HG03103 (cell line): ENCODE results near the gene SIN3A.
"Not testable (repeated sequence)": the region's sequence is repeated elsewhere in the genome, so short reads cannot be mapped to it uniquely, and the experiment has no call there.

Experiments
- ATAC-seq: cut with Tn5 transposase; IDR thresholded peaks from one replicate; pipeline ENCODE4 v1.9.1; 2021; ENCODE audit warnings: low read depth; ENCODE audit not compliant: unreplicated experiment

Gene SIN3A

DNA sequence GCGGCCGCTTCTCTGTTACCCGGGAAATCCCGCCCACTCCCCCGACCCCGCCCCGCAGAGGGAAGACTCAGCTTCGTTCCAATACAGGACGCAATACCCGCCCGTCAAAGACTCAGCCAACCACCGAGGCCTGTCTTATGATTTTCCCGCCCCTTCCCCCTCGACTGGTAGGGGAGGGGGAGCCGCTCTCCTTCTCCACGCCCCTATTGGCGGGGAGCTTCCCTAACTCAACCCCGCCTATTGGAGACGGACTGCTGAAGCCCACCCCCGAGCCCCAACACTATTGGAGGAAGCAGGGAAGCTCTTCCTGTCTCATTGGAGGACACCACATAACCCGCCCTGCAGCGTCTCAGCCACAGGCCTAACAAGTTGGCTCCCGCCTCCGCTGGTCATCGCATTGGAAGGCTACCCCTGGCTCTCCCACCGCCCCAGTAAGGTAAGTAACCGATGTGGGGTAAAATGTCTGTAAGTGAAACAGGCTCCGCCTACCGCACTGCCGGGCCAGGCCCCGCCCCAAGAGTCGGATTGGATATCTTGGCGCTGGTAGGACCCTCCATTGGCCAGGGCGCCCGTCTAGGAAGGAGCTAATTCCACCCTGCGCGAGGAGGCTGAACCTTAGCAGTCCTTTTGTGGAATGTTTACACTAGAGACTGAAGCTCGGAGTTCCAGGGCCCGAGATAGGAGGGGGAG is at the start of gene SIN3A:
Gene SIN3A (minus strand): TSS at position 17 of the 690 bp plus-strand sequence. CDS start 21,315 bp downstream, outside the sequence.
- ATAC-seq: peak; percentile 37

DNA sequence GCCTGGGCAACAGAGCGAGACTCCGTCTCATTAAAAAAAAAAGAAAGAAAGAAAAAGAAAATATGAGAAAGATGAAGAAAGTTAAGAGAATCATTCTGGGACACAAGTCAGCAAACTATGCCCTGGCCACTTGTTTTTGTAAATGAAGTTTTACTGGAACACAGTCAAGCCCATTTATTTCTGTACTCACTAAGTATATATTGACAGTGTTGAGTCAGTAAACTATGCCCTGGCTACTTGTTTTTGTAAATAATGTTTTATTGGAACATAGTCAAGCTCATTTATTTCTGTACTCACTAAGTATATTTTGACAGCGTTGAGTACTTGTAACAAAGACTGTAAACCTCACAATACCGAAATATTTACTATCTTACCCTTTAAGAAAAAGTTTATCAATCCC is 42.2 kb upstream of the SIN3A start:
- no peak for ATAC-seq

DNA sequence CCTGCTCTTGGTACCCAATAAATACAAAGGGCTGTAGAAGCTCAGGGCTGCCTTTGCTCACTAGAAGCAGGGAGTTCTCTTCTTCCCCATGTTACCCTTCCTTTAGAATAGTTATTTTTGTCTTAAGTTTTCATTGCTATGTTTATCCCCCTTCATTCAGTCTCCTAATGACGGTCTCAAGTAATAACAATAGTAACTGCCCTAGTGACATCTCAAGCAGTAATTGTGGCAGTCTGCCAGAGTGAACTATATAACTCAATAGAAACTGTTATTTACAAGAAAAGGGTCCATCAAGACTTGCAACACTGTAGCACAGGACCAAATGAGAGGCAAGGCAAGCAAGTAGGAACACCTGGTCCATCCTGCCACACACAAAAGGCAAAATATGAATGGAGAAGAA is 32.5 kb upstream of the SIN3A start:
- no peak for ATAC-seq

DNA sequence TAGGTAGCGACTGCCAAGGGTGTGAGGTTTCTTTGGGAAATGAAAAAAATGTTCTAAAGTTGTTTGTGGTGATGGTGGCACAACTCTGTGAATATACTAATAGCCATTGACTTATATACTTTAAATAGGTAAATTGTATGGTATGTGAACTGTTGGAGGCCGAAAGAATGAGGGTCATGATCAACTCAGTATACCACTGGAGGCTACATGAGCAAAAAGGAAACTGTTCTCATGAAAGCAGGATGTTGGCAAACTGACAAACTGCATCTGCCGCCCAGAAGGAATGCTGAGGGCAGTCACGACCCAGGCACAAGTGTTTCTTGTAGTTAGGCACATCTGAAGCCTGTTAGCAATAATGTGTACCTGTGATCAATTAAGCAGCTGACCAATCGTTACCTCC is 32.1 kb upstream of the SIN3A start:
- ATAC-seq: not testable (repeated sequence)

DNA sequence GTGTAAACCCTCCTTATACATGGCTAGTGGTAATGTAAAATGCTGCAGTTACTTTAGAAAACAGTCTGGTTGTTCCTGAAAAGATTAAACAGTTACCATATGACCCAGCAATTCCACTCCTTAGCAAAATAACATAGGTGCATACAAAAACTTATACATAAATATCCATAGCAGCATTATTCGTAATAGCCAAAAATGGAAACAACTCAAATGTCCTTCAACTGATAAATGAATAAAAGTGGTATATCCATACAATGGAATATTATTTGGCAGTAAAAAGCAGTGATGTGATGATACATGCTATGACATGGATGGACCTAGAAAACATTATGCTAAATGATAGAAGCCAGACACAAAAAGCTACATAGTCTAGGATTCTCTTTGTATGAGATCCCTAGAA is 31.6 kb upstream of the SIN3A start:
- no peak for ATAC-seq

DNA sequence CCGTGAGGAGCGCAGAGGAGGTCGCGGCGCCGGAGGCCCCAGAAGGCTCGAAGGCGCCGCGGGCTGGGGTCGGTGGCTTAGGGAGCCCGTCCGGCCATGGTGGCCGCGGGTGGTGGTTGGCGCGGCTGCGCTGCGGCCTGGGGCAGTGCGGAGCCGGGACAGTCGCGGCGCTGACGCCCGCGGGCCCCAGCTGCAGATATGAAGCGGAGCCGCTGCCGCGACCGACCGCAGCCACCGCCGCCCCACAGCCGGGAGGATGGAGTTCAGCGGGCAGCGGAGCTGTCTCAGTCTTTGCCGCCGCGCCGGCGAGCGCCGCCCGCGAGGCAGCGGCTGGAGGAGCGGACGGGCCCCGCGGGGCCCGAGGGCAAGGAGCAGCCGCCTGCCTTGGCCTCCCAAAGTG is 29.0 kb upstream of the SIN3A start:
- ATAC-seq: not testable (repeated sequence)

DNA sequence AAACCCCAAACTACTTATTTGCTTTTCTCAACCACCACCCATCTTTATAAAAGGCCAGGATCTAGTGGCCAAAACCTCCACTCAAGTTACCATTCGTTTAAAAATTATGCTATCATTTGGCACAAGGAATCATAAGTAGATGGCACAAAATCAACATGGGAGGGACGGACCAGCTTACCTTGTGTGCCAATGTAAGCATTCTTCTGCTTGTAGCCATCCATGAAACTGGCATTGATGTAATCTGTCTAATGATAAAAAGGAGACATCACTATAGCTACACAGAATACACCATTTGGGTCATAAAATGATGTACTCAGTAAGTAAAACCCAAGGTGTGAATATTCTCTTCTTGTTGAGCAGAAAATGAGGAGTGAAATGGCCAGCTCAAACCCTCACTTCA is 28.2 kb upstream of the SIN3A start:
- no peak for ATAC-seq

DNA sequence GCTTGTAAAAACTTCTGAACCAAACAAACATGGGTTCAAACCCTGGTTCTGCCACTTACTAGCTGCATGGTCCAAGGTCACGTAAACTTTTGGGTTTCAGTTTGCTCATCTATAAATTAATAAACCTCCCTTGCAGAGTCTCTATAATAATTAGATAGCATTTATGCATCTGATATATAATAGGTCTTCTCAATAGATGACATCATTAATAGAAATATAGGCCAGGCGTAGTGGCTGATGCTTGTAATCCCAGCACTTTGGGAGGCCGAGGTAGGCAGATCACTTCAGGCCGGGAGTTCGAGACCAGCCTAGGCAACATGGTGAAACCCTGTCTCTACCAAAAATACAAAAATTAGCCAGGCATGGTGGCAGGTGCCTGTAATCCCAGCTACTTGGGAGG is 25.6 kb upstream of the SIN3A start:
- not testable (repeated sequence) for ATAC-seq

DNA sequence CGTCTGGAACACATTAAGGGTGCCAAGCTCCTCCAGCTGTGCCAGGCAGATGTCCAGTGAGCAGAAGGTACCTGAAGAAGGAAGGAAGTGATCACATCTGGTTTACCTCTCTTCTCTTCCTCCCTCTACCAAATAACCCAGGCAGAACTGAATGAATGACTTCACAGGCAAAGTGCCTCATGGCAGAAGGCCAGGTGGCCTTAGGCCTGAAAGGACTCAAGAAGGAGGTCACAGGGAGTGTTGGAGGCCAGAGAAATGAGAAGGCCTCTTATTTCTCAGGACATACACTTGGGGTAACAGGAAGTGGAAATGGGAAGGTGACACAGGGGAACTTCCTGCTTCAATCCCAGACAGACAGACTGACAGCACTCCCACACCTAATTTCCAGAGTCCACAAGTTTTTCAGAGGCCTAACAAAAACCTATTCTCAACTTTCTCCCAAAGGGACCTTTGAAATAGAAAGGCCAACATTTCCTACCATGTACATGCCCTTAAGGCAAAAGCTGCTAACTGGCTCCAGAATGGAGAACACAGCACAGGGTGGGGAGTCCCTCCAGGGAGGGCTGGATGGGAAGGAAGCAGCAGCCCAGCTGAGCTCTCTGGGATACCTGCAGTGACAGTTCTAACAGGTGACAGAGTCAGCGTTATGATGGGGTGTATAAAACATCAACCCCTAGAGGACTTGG is 17.6 kb upstream of the SIN3A start:
- ATAC-seq: no peak

DNA sequence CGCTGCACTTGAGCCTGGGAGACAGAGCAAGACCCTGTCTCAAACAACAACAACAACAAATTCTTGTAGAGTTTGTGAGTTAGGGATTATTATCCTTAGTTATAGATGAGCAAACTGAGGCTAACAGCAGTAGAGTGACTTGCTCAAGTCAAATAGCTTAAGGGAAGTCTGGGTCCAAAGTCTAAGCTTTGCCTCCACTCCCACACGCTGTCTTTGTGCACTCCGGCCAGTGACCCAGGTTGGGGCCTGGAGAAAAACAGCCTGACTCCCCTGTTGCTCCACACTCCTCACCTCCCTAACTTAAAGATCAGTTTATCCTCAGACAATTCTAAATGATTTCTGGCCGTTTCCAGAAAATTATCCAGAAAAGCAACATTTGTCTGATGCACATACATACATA is 9.2 kb upstream of the SIN3A start:
- ATAC-seq: no peak

DNA sequence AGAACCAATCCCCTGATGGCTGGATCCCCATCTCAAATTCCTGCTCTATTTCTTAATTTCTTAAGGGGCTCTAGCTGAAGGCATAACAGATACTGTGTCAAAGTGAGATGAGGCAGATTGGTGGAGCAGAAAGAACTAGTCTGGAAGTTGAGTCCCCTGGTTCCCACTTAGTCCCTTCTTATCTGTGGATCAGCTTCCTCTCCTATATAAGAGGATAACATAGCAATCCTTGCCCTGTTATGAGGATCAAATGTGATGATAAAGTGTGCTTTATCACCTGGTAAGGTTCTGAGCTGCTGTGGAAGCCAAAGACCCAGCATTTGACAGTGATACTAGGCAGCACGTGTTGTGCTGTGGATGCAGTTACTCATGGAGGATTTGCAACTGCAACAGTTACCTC is 8.1 kb upstream of the SIN3A start:
- ATAC-seq: no peak

DNA sequence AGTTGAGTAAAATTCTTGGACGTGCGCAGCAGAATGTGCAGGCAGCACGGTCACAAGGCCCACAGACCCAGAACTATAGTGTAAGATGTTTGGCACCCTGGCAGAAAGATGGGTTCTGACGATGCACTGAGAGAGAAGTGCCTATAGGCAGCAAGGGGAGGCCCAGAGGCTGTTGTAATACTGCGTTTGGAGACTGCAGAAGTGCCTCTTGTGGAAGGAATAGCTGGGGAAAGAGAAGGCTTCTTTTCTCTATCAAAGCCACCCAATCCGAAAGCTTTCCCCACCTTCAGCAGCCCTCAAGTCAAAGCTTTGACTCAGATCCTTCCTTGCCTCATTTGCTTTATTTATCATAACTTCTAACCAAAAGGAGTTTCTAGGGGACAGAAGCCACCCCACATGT is 5.2 kb upstream of the SIN3A start:
- no peak for ATAC-seq

DNA sequence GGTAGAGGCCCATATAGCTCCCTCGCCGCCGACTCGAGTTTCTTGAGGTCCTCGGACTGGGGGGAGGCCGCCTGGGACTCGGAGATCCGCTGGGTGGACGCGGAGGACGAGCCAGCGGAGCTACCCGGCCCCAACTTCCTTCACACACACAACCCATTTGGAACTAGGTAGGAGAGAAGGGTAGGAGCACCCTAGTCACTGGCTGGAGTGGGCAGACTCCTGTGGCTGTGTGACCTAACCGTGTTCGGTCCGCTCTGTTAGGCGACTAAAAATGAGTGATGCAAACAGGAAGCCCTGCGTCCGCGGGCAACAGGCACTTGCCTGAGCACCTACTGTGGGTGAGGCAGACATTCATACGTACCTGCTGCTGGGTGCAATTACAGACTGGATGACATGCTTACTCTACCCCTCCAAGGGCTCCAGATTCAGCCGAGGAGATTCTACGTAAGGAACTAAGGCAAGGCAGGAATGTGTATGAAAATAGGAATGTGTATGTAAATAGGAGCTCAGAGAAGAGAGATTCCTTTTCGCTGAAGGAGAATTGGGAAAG is 4.6 kb upstream of the SIN3A start:
- ATAC-seq: no peak

DNA sequence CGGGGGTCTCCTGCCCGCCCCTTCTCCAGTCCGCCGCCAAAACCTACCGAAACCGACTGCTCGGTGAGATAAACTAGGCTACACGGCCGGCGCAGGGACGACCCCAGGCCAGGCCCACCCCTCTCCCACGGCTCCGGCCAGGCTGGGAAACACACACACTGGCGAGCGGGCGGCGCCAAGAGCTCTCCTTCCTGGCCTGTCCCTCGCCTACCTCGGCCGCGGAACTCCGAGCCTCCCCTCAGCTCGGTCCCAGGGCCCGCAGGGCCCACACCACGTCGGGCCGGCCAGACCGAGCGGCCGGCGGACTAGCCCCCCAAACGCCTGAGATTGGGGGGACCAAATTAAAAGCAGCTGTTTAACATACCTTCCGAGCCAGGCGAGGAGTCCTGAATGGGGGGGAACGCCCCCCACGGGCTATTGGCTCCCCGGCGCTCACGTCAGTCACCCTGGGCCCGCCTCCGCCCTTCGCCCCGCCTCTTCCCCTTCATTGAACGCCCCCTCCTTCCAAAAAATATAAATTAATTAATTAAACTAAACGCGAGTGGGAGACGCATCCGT is 4.0 kb upstream of the SIN3A start:
- ATAC-seq: no peak

DNA sequence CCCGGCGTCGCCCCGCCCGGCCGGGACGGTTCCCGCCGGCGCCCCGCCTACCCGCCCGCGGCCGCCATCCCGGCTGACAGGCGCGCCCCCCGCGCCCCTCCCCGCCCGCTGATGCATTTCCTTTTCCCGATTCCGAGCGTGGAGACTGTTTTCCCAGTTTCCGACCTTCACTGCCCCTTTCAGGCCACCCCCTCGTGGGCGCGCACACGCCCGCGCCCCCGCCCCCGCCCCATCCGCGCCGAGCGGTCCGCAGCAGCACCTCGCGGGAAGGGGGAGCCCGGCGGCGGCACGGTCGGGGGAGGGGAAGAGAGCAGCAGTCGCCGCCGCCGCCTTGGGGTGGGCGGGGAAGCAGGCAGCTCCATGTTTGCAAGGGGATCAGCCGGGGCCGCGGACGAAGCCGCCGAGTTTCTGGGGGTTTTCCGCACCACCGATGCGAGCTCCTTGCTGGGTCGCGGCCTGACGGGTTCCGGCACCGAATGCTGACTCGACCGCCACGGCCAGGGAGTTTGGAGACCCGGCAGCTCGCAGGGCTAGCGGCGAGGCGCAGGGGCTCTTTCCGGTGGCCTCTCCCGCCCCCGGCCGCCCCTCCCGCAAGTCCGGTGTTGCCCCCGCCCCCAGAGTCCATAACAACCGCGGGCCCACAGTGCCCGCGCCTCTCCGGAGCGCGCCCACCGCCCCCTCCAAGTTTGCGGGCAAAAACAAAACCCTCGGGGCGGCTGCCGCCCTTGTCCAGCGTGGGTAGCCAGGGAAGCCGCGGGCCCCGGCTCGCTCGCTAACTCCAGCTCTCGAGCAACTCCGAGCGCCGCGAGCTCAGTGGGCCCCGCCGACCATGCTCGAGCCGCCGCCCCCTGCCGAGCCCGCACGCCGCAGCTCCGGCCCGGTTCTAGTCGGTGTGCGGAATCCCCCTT is 3.2 kb upstream of the SIN3A start:
- no peak for ATAC-seq

DNA sequence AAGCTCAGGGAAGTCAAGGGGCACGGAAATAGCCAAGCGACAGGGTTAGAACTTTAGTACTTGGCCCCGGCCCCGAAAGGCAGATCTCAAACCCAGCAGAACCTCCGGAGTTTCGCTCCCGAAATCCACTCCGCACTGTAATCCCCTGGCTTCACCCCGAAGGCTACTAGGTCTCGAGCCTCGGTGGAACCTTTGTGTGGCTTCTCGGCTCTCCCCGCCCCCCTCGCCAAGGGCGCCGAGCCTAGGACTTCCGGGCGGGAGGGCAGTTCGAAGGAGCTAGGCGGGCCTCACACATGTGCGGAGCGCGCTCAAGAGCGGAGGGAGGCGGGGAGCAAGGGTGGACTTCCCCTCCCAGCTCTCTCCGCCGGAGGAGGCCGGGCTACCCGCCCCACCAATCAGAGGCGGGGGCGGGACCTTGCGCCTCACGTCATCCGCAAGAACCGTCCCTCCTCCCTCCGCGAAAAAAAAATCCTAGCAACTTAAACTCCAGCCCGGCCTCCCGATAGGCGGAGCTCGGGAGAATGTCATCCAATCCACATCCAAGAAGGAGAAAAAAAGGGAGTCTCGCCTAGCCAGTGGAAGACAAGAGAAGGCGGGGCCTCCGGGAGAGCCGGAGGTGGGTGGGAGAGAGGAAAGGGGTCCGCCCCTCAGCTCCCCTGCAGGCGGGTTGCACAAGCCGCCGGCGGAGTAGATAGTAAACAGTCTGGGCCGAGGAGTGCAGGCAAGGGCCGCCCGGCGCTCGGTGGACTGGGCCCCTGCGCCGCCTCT is 2.4 kb upstream of the SIN3A start:
- ATAC-seq: peak; percentile 31

DNA sequence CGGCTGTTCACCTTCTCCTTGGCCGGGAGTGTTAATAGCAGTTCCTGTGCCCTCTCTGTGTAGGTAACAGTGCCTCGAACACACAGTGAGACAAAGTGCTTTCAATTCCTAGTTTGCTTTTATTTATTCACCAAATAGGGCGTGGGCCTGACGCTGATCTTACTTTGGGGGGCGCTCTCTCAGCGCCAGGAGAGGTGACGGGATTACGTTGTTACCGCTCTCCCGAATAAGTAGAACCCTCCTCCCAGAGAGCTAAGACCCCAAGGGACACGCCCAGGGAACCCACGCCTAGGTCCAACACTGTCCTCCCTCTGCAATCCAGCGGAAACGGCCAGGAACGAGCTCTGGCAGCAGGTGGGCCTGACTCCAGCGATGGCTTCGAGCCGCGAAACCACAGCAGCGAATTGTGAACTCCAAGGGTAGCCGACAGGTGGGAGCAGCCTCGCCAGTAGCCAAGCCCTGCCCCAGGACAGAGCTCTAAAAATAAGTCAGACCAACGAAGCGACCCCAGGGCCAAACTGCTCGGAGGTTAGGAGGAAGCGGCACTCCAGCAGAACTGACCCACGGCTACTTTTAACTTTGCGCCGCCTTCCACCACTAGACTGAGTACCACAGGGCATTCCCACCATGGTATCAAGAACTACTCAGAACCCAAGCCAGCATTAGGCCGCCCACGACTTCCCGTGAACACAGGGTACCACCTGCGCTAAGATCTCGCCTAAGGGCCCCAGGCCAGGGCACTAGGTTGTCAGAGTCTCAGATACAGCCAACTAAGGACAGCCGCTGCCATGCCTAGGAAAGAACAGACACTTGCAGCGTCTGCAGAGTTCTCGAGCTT is 1.6 kb upstream of the SIN3A start:
- ATAC-seq: no peak

DNA sequence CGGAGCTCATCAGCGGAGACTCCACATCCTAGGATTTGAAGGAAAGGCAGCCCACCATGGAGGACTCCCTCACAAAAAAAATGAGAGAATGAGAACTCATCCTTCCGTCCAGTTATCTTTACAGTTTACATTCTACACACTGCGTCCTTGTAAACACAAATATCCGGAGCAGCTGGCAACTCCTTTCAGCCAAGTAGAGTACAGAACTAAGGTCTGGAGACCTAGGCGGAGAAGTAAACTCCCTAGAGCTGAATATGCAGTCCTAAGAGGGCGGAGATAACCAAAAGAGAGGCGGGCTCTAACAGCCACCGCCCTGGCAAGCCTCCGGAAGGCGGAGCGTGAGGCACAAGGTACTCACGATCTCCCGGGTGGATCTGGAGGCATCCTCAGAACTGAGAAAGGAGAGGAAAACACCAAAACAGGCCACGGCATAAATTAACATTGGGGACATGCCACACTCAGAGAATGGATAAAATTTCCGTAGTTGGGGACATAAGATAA is 924 bp upstream of the SIN3A start:
- ATAC-seq: no peak

DNA sequence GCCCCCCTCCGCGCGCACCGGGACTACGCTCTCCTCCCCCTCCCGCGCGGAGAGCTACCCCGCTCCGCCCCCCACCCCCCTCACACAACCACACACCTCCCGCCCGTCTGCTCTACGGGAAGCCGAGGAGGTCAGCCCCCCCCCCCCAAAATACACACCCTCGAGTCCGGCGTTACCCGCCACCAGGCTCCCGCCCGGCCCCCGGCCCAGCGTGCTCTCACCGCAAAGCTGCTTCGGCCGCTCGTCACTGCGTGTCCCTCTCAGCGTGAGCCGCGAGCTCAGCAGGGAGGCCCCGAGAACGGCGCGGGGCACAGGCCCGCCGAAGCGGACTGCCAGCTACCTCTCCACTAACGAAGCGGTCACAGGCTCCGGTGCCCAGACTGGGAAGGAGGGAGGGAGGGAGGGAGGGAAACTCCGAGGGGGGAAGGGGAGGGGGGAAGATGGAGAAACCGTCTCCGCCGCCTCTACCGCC is 252 bp downstream of the SIN3A start:
- ATAC-seq: no peak
